ENCODE data around the gene IRS1. TPM values are rescaled to one million over a fixed set of nuclear protein-coding genes. Genes with fewer than 3 reads are reported as not detected.
A peak's percentile ranks its signal among the peaks of the same experiment; 100 is the strongest.

Gene IRS1
- total RNA-seq, 8 experiments from 2014 or later, result 7.1 to 47.0 (median 8.7) TPM

DNA sequence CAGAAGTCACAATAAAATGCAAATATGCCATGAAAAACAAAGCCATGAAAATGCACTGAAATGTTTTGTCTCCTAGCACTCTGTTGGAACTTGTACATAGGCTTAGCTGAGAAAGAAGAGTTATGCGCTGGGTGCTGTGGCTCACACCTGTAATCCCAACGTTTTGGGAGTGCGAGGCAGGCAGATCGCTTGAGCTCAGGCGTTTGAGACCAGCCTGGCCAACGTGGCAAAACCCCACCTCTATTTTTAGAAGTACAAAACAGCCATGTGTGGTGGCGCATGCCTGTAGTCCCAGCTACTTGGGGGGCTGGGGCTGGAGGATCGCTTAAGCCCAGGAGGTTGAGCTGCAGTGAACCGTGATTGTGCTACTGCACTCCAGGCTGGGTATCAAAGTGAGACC lies 39.9 kb downstream of the IRS1 start:
- in situ Hi-C loops (cut with MboI; ENCODE audit: low pct_unique_long_range_greater_than_20kb in 2 of 9, low sequenced_read_pairs in 9 of 9, unreplicated experiment in 9 of 9), result no loop called here
- WGBS, 10 experiments, result 47 to 100% (median 83%) methylated on average over 1 to 9 of the region's 9 CpGs; no CpG with 5 or more reads in 1 of the 10 experiments
- Histone ChIP-seq H3K27ac (no peak overlapping the region), H3K4me3 (no peak overlapping the region), H3K4me1 (replicated peaks in 1 of 2) (peaks cover 12 to 17% of the 10 kb centered on the region in 2 donors)
- no peak for ATAC-seq (replicated peaks in 6 of 8)

DNA sequence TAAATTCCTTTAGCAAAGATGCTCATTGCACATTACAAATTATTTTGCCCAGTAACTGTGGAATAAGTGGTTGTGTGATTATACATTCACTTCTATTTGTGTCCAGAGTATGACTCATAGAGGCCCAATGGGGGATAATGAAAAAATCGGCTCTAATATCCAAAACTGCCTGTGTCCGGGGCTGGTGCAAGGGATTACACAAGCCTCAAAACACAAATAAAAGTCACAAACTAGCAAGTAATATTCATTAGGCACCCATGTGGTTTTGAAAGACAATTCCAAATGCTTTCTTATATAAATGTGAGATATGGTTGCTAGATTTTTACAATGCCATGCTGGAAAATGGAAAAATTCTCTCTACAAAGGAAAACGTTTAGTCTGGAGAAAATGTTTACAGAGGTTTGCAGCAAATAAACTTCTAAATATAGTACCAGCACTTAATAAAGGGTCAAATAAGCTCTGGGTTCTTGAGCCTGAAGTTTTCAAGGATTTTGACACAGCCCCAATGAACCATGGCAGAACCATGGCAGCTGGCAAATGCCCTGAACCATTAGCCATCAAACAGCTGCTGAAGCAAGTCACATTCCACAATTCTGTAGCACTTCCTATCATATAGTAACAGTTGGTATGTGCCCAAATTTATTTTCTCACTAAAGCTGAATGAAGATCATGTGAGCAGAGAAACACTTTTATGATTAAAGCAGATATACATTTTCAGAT lies 40.5 kb downstream of the IRS1 start:
- peak in 5 of 8 experiments; percentile 37 to 73 (median 57) for ATAC-seq (replicated peaks in 6 of 8)
- 0 to 100% (median 68%) methylated on average over 1 to 3 of the region's 3 CpGs; no CpG with 5 or more reads in 1 of the 10 experiments for WGBS, 10 experiments
- H3K4me1 ChIP-seq (replicated peaks in 1 of 2), result peaks cover 18 to 24% of the 10 kb centered on the region in 2 donors
- no peak overlapping the region for H3K27ac ChIP-seq
- no peak overlapping the region for H3K4me3 ChIP-seq
- in situ Hi-C loops (cut with MboI; ENCODE audit: low pct_unique_long_range_greater_than_20kb in 2 of 9, low sequenced_read_pairs in 9 of 9, unreplicated experiment in 9 of 9), result no loop called here

DNA sequence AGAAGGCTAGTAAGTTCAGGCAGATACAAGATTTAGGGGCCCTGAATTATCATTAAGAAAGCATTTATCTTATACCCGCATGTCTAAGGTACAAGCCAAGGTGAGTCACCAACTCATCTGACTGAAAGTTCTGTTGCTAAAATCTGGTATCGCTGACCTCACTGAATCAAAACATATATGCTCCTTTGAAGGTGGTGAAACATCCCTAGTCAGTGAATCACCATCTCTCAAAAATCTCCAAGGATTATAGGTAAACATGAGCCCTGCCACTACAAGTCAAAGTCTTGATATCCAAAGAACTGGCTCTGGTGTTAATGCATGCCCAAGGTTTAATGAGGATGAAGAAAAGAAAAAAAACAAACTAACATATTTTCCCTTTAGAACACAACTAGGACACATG lies 43.5 kb downstream of the IRS1 start:
- in situ Hi-C loops (cut with MboI; ENCODE audit: low pct_unique_long_range_greater_than_20kb in 2 of 9, low sequenced_read_pairs in 9 of 9, unreplicated experiment in 9 of 9), result no loop called here
- 20 to 100% (median 84%) methylated on average over 1 to 2 of the region's 2 CpGs; no CpG with 5 or more reads in 4 of the 10 experiments for WGBS, 10 experiments
- H3K4me1 ChIP-seq (replicated peaks in 1 of 2), result peaks cover 18 to 27% of the 10 kb centered on the region in 2 donors
- ATAC-seq (replicated peaks in 6 of 8), result peak in 3 of 8 experiments; percentile 6 to 26 (median 22)
- no peak overlapping the region for H3K27ac ChIP-seq
- no peak overlapping the region for H3K4me3 ChIP-seq

DNA sequence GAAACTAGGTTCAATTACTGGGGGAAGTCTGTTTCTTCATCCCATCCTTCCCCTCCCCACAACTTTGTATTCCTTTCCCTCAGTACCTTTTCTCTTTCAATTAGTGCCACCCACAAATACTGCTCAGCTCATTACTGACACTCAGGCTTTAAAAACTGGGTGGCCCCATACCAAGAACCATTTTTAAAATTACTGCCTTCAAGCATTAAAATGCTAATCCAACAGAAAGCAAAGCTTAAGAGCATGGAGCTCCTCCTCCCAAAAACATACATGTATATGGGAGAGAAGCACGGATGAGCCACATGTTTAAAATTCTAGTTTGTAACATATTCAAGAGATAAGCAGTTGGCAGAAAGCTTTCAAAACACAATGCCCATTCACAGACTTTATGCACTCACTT lies 44.0 kb downstream of the IRS1 start:
- Histone ChIP-seq H3K4me1 (replicated peaks in 1 of 2) (peaks cover 18 to 27% of the 10 kb centered on the region in 2 donors), H3K27ac (no peak overlapping the region), H3K4me3 (no peak overlapping the region)
- peak in 3 of 8 experiments; percentile 27 to 67 (median 57) for ATAC-seq (replicated peaks in 6 of 8)
- WGBS, 10 experiments, result 0 to 33% (median 0%) methylated on average over 1 of the region's 1 CpG; no CpG with 5 or more reads in 3 of the 10 experiments
- in situ Hi-C loops (cut with MboI; ENCODE audit: low pct_unique_long_range_greater_than_20kb in 2 of 9, low sequenced_read_pairs in 9 of 9, unreplicated experiment in 9 of 9), result no loop called here

DNA sequence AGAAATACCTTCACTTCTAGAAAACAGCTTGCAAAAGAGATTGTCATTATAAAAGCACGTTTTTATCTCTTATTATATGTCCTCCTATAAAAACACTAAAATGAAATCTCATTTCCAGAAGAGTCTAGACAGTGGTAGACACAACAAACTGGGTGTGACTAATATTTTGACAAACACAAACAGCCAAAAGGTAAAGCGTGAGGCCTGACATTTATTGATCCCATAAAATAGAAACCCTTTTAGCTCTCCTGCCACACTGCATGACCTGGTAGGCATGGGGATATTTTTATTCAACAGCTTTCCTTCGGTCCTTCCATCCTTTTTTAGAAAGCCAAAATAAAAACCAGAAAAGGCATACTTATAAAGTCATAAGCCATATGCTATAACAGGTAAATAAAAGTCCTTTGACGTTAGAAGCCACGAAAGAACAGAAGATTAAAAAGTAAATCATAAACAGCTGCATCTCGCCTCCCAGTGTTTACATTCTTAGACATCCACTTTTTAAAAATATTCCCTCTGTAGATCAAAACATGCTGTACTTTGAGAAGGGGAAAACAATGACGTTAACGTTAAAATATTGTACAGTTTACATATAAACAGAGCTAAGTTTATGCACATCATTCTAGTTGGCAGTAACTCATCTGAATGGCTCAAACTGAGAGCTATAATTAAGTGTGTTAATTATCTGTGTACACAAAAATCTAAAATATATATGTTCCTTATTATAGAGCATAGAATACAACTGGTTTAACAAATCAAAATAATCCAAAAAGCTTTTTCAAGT lies 44.6 kb downstream of the IRS1 start:
- WGBS, 10 experiments, result 14 to 85% (median 56%) methylated on average over 5 to 8 of the region's 8 CpGs
- no peak overlapping the region for H3K4me3 ChIP-seq
- peaks cover 18 to 27% of the 10 kb centered on the region in 2 donors for H3K4me1 ChIP-seq (replicated peaks in 1 of 2)
- no peak overlapping the region for H3K27ac ChIP-seq
- in situ Hi-C loops (cut with MboI; ENCODE audit: low pct_unique_long_range_greater_than_20kb in 2 of 9, low sequenced_read_pairs in 9 of 9, unreplicated experiment in 9 of 9), result no loop called here
- peak in 3 of 8 experiments; percentile 12 to 71 (median 40) for ATAC-seq (replicated peaks in 6 of 8)

DNA sequence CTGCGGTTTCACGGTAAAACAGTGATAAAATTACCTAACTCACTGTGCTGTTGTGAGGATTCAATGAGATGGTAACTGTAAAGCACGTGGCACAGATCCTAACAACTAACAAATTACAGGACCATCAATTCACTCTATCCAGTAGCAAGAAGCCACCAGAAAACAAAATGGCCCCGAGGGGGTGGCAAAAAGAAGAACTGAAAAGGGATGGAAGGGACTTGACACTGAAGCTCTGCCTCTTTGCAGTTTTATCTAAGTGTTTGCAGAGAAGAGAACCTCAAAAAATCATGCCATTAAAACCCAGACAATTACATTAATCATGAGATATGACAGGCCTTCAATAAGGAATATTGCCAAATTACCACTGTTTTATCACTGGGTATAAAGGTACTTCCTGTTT lies 46.7 kb downstream of the IRS1 start:
- H3K4me1 ChIP-seq (replicated peaks in 1 of 2), result peaks cover 18 to 25% of the 10 kb centered on the region in 2 donors
- H3K27ac ChIP-seq, result no peak overlapping the region
- no peak overlapping the region for H3K4me3 ChIP-seq
- ATAC-seq (replicated peaks in 6 of 8), result no peak
- in situ Hi-C loops (cut with MboI; ENCODE audit: low pct_unique_long_range_greater_than_20kb in 2 of 9, low sequenced_read_pairs in 9 of 9, unreplicated experiment in 9 of 9), result no loop called here
- 86 to 100% (median 100%) methylated on average over 1 to 4 of the region's 4 CpGs; no CpG with 5 or more reads in 1 of the 10 experiments for WGBS, 10 experiments

DNA sequence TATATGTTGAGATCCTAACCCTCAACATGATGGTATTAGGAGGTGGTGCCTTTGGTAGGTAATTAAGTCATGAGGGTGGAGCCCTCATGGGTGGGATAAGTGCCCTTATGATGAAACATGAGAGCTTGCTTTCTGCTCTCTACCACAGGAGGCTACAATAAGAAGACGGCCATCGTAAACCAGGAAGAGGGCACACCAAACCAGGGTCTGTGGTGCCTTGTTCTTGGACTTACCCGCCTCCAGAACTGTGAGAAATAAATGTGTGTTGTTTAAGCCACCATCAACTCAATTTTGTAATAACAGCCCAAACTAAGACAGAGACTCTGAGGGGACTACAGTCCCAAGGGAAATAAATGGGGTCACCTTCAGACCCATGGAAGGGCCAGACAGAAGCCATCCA lies 52.3 kb downstream of the IRS1 start:
- in situ Hi-C loops (cut with MboI; ENCODE audit: low pct_unique_long_range_greater_than_20kb in 2 of 9, low sequenced_read_pairs in 9 of 9, unreplicated experiment in 9 of 9), result no loop called here

DNA sequence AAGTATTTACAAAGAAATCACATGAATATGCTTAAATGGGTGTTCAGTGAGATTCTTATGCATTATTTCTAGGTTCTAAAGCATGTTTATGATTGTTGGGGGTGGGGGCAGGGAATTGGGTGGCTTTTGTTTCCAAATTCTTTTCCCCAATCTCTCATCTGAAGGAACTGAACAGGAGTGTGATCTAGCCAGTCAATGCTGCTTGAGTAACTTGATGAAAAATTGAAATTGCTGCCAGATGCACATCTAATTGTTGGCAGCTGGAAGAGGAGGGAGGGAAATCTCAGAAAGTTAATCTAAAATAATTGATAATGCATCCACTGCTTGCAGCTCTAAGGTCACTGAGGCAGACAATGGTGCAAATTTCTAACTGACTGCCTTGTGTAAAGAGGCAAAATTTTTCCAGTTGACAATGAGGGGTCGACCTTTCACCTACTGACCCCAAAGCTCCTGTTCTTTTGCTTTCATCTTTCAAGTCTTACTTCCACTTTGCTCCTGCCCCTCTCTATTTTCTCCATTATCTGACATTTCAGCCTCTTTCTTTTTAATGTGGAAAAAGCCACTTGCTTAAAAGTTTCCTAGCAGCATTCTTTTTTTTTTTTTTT lies 53.3 kb downstream of the IRS1 start:
- no peak overlapping the region for H3K4me3 ChIP-seq
- peaks cover 18 to 21% of the 10 kb centered on the region in 2 donors for H3K4me1 ChIP-seq (replicated peaks in 1 of 2)
- 9 to 79% (median 38%) methylated on average over 1 of the region's 1 CpG; no CpG with 5 or more reads in 2 of the 10 experiments for WGBS, 10 experiments
- in situ Hi-C loops (cut with MboI; ENCODE audit: low pct_unique_long_range_greater_than_20kb in 2 of 9, low sequenced_read_pairs in 9 of 9, unreplicated experiment in 9 of 9), result no loop called here
- no peak overlapping the region for H3K27ac ChIP-seq
- no peak for ATAC-seq (replicated peaks in 6 of 8)

More for the DNA sequence above, 52.3 kb downstream of the IRS1 start:
- H3K4me1 ChIP-seq (replicated peaks in 1 of 2), result peaks cover 8 to 11% of the 10 kb centered on the region in 2 donors
- 79 to 90% (median 84%) methylated on average over 2 to 3 of the region's 3 CpGs; no CpG with 5 or more reads in 6 of the 10 experiments for WGBS, 10 experiments
- ATAC-seq (replicated peaks in 6 of 8), result no peak
- H3K27ac ChIP-seq, result no peak overlapping the region
- no peak overlapping the region for H3K4me3 ChIP-seq

DNA sequence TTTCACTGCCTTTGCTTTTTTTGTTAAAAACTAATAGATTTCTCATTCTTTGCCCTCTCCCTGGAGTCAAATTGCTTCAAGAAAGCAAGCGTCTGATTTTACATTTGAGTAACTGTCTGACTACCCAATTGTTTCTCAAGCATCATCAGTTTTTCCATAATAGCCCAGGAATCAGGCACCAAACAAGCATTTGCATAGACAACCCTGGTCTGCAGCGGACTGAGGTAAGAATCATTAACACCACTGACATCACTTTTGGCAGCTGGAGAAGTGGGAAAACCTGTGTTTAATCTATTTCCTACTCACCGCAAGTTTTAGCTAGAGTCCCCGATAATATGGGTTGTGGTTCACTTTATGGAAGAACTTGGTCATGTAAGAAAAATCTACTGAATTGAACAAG lies 55.7 kb downstream of the IRS1 start:
- no peak overlapping the region for H3K4me3 ChIP-seq
- 30 to 100% (median 83%) methylated on average over 1 to 3 of the region's 4 CpGs for WGBS, 10 experiments
- H3K27ac ChIP-seq, result no peak overlapping the region
- in situ Hi-C loops (cut with MboI; ENCODE audit: low pct_unique_long_range_greater_than_20kb in 2 of 9, low sequenced_read_pairs in 9 of 9, unreplicated experiment in 9 of 9), result no loop called here
- no peak for ATAC-seq (replicated peaks in 6 of 8)
- H3K4me1 ChIP-seq (replicated peaks in 1 of 2), result peaks cover 37 to 44% of the 10 kb centered on the region in 2 donors

DNA sequence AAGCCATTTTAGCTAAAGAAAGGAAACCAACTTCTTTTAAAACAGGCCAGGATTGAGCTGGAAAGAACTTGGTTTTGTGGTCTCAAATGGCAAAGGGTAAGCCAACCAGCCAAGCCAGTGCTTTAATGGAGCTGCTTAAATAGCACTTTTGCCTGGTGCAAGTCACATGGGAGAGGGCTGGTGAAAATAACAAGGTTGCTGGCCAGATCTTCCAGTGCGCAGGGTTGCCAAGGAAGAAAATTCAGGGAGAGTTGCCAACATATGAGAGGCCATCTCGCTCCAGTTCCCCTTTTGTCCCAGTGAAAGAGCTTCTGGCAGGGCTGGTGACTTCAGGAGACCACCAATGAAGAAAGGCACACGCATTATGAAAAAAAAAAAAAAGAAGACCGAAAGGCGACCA lies 57.3 kb downstream of the IRS1 start:
- H3K4me3 ChIP-seq, result no peak overlapping the region
- peak overlapping the region in 1 of 2 donors; percentile 45 for H3K27ac ChIP-seq
- ATAC-seq (replicated peaks in 6 of 8), result peak in 5 of 8 experiments; percentile 56 to 77 (median 71)
- in situ Hi-C loops (cut with MboI; ENCODE audit: low pct_unique_long_range_greater_than_20kb in 2 of 9, low sequenced_read_pairs in 9 of 9, unreplicated experiment in 9 of 9), result no loop called here
- WGBS, 10 experiments, result 7 to 79% (median 33%) methylated on average over 1 to 5 of the region's 5 CpGs; no CpG with 5 or more reads in 1 of the 10 experiments
- H3K4me1 ChIP-seq (replicated peaks in 1 of 2), result peaks cover 42 to 48% of the 10 kb centered on the region in 2 donors

DNA sequence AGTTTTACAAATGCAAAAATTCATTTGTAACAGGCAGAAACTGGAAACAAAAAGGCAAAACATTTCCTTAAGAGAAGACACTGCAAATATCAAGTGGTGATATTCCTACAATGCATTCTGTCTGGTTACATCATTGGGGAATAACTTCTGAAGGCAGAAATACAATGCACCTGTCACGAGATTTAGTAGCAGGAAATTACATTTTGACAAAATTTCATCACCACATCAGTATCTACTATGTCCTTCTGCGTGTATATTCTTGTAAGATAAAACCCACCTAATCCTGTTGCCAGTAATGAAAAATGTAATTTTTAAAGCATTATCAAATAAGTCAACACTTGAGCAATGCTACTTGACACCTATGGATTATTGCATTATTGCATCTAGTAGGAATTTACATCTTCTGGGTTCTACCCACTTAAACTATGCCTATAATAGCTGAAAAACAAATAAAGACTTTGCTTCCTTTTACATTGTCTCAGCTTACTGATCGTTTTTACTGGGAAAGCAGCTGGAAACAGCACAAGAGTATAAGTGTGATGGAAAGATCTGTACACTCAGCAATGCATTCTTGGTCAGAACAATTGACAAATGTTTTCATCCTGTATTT lies 59.5 kb downstream of the IRS1 start:
- H3K27ac ChIP-seq, result no peak overlapping the region
- peak in 1 of 8 experiments; percentile 65 for ATAC-seq (replicated peaks in 6 of 8)
- 0 to 86% (median 50%) methylated on average over 1 to 3 of the region's 3 CpGs for WGBS, 10 experiments
- H3K4me1 ChIP-seq (replicated peaks in 1 of 2), result peaks cover 35 to 48% of the 10 kb centered on the region in 2 donors
- no peak overlapping the region for H3K4me3 ChIP-seq
- in situ Hi-C loops (cut with MboI; ENCODE audit: low pct_unique_long_range_greater_than_20kb in 2 of 9, low sequenced_read_pairs in 9 of 9, unreplicated experiment in 9 of 9), result no loop called here

DNA sequence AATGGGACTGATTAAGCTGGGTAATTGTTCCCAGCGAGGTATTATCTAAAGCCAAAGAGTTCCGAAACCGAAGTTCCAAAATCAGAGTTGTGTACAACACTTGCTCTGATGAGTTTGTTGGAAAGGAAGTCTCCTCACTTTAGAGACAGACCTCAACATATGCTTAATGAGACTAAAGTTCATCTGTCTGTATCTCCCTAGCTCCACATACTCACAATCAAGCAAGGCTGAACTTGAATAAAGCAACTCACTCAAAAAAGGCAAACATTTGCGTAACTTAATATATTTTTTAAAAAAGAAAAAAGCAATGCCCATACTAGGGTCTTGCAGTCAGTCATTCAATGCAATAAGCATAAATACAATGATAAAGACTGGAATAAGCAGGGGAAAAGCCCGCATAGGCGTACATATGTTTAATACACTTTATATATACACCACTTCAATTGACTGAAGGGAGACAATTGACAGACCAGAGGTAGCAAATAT lies 60.0 kb downstream of the IRS1 start:
- no peak overlapping the region for H3K4me3 ChIP-seq
- 53 to 97% (median 76%) methylated on average over 2 to 6 of the region's 6 CpGs for WGBS, 10 experiments
- H3K27ac ChIP-seq, result no peak overlapping the region
- in situ Hi-C loops (cut with MboI; ENCODE audit: low pct_unique_long_range_greater_than_20kb in 2 of 9, low sequenced_read_pairs in 9 of 9, unreplicated experiment in 9 of 9), result no loop called here
- H3K4me1 ChIP-seq (replicated peaks in 1 of 2), result peaks cover 38 to 46% of the 10 kb centered on the region in 2 donors
- ATAC-seq (replicated peaks in 6 of 8), result no peak

Measured in motor neuron (in vitro differentiated cells).